SU-DHL-6 (cell line): ENCODE data around the gene DLG1.

Source experiments
- CTCF ChIP-seq: fragments of 200-600 bp; sonication (generic); IDR thresholded peaks from one replicate; pipeline ENCODE4 v1.5.1; 2017; ENCODE audit warnings: antibody characterized with exemption, mild to moderate bottlenecking, low read length, moderate library complexity; ENCODE audit not compliant: insufficient read depth, poor library complexity, severe bottlenecking
- EZH2phosphoT487 ChIP-seq: fragments of 200-600 bp; sonication (generic), shearing (Covaris generic); conservative IDR thresholded peaks from 2 replicates; pipeline ENCODE4 v1.6.1; 2018; ENCODE audit warnings: mild to moderate bottlenecking, antibody characterized with exemption, low read length, moderate library complexity, mixed read lengths

- TF ChIP-seq CTCF (no peak), EZH2phosphoT487 (no peak)
Observed at GRCh38 chr3:197197334-197197733, 101.1 kb downstream of the DLG1 start.
